ENCODE measurements around the gene TRAK1.

The TRAK1 gene

GRCh38 chr3:42216931-42217333 is 125.8 kb downstream of the TRAK1 start:
- no peak for TF ChIP-seq CTCF (IDR thresholded peaks at IDR 0.05)
- no peak overlapping the region for H3K4me3 ChIP-seq
- no peak for DNase-seq (ENCODE audit: low spot score)
- no peak overlapping the region for H3K27ac ChIP-seq

GRCh38 chr3:42220436-42221121 is 129.4 kb downstream of the TRAK1 start:
- no peak for TF ChIP-seq CTCF (IDR thresholded peaks at IDR 0.05)
- Histone ChIP-seq H3K4me3 (no peak overlapping the region), H3K27ac (no peak overlapping the region)
- DNase-seq (ENCODE audit: low spot score), result no peak

- no peak for DNase-seq (ENCODE audit: low spot score)
- no peak overlapping the region for H3K27ac ChIP-seq
- no peak overlapping the region for H3K4me3 ChIP-seq
- TF ChIP-seq CTCF (IDR thresholded peaks at IDR 0.05), result no peak
These were observed 132.0 kb downstream of the TRAK1 start for GRCh38 chr3:42222942-42223693.

- Histone ChIP-seq H3K4me3 (no peak overlapping the region), H3K27ac (no peak overlapping the region)
- no peak for TF ChIP-seq CTCF (IDR thresholded peaks at IDR 0.05)
- DNase-seq (ENCODE audit: low spot score), result no peak
These were observed 133.0 kb downstream of the TRAK1 start for GRCh38 chr3:42224178-42224577.

- Histone ChIP-seq H3K27ac (no peak overlapping the region), H3K4me3 (no peak overlapping the region)
- no peak for TF ChIP-seq CTCF (IDR thresholded peaks at IDR 0.05)
- no peak for DNase-seq (ENCODE audit: low spot score)
These were observed 133.7 kb downstream of the TRAK1 start for GRCh38 chr3:42224658-42225421.

GRCh38 chr3:42225486-42226363 is 134.6 kb downstream of the TRAK1 start:
- Histone ChIP-seq H3K27ac (no peak overlapping the region), H3K4me3 (no peak overlapping the region)
- no peak for TF ChIP-seq CTCF (IDR thresholded peaks at IDR 0.05)
- no peak for DNase-seq (ENCODE audit: low spot score)

Measured in coronary artery (tissue), 2 donors.